Activated T-helper 1 cell treated with Interleukin-2 at 50 U/mL for 16 hours (primary cell): ENCODE results near the gene PHC3.
"Not testable (repeated sequence)": the region's sequence is repeated elsewhere in the genome, so short reads cannot be mapped to it uniquely, and the experiment has no call there.

Experiments used
- DNase-seq: peaks from one replicate; pipeline ENCODE4 v3.0.0-alpha.2; 2020; ENCODE audit warnings: low read depth

The PHC3 gene

GRCh38 chr3:170128977-170129431, 52.5 kb downstream of the PHC3 start:
- DNase-seq = no peak

GRCh38 chr3:170128259-170128976, 53.1 kb downstream of the PHC3 start:
- no peak for DNase-seq

GRCh38 chr3:170117134-170117533, 64.4 kb downstream of the PHC3 start:
- no peak for DNase-seq

- not testable (repeated sequence) for DNase-seq
Observed at GRCh38 chr3:170114165-170114564, 67.4 kb downstream of the PHC3 start.

GRCh38 chr3:170111147-170111771, 70.3 kb downstream of the PHC3 start:
- no peak for DNase-seq

GRCh38 chr3:170109579-170110293, 71.8 kb downstream of the PHC3 start:
- no peak for DNase-seq

GRCh38 chr3:170108955-170109354, 72.6 kb downstream of the PHC3 start:
- DNase-seq = no peak

GRCh38 chr3:170107941-170108340, 73.6 kb downstream of the PHC3 start:
- no peak for DNase-seq

- DNase-seq = no peak
Observed at GRCh38 chr3:170102431-170102830, 79.1 kb downstream of the PHC3 start.

- DNase-seq = no peak
Observed at GRCh38 chr3:170100944-170101343, 80.6 kb downstream of the PHC3 start.

- DNase-seq = no peak
Observed at GRCh38 chr3:170098753-170099152, 82.8 kb downstream of the PHC3 start.

- DNase-seq = no peak
Observed at GRCh38 chr3:170096342-170096741, 85.2 kb downstream of the PHC3 start.

GRCh38 chr3:170095771-170096170, 85.8 kb downstream of the PHC3 start:
- DNase-seq = no peak

- no peak for DNase-seq
Observed at GRCh38 chr3:170092907-170093306, 88.6 kb downstream of the PHC3 start.

GRCh38 chr3:170090601-170090981, 90.9 kb downstream of the PHC3 start:
- no peak for DNase-seq

- DNase-seq = no peak
Observed at GRCh38 chr3:170089862-170090600, 91.5 kb downstream of the PHC3 start.

GRCh38 chr3:170085396-170085795, 96.1 kb downstream of the PHC3 start:
- no peak for DNase-seq

GRCh38 chr3:170083343-170083742, 98.2 kb downstream of the PHC3 start:
- DNase-seq = no peak

- no peak for DNase-seq
Observed at GRCh38 chr3:170081079-170081741, 100.3 kb downstream of the PHC3 start.

GRCh38 chr3:170080605-170081004, 100.9 kb downstream of the PHC3 start:
- DNase-seq = no peak

- no peak for DNase-seq
Observed at GRCh38 chr3:170079536-170080165, 101.9 kb downstream of the PHC3 start.
